ENCODE data around the gene HK2.
"Not testable (repeated sequence)": the region's sequence is repeated elsewhere in the genome, so short reads cannot be mapped to it uniquely, and the experiment has no call there.

Gene HK2

DNA sequence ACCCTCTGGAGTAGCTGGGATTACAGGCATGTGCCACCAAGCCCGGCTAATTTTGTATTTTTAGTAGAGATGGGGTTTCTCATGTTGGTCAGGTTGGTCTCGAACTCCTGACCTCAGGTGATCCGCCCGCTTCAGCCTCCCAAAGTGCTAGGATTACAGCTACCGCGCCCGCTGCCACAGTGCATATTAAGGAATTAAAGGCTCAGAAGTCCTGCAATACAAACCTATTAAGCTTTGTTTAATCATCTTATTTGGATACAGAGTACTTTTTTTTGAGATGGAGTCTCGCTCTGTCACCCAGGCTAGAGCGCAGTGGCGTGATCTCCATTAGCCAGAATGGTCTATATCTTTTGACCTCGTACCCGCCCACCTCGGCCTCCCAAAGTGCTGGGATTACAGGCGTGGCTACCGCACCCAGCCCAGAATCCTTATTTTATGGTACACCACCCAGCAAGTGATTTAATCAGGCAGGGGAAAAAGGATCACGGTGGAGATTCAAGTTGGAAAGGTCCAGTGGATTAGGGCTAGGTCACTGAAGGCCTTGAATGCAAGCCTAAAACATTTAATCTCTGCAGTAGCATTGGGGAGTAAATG, 21.3 kb downstream of the HK2 start:
- H3K4me3 ChIP-seq, H3K27ac ChIP-seq: not testable (repeated sequence)

DNA sequence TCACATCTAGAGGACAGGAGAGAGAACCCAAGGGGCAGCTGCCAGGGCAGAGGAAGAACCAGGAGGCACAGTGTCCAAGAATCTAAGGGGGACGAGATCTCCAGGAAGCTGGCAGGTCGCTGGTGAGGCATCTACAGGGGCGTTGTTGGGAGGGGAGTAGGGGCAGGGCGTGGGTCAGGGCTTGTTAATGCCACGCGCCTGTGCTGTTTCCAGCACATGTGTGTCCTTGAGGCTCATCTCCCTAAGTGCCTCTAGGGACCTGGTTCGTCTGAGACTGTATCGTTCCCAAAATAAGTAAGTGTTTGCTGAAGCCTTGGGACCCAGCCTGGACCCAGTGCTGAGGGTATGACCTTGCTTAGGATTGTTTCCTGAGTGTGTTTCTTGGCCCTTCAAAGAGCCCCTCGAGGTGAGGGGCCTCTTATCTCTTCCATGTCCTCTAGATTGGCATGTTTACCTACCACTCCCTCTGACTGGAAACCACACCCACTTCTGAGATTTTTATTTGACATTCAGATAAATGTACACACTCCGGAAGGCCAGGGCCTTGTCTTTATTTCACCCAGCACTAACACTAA, 22.2 kb downstream of the HK2 start:
- H3K4me3 ChIP-seq = no peak overlapping the region
- no peak overlapping the region for H3K27ac ChIP-seq

DNA sequence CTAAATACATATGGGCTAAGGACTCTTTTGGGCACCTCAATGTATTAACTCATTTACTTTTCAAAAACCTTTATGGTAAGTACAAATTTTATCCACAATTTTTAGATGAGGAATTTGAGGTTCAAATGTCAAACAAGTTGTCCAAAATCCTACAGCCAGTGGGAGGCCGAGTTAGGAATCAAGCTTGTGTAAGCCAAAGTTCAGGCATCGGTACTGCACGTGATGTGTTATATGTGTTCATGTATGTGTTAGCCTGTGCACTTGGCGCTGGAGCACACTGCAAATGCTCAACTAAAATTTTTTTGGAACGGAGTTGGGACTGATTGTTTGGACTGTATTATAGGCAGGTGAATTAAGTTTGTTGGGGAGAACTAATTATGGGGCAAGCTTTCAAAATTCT, 22.7 kb downstream of the HK2 start:
- H3K4me3 ChIP-seq = no peak overlapping the region
- no peak overlapping the region for H3K27ac ChIP-seq

DNA sequence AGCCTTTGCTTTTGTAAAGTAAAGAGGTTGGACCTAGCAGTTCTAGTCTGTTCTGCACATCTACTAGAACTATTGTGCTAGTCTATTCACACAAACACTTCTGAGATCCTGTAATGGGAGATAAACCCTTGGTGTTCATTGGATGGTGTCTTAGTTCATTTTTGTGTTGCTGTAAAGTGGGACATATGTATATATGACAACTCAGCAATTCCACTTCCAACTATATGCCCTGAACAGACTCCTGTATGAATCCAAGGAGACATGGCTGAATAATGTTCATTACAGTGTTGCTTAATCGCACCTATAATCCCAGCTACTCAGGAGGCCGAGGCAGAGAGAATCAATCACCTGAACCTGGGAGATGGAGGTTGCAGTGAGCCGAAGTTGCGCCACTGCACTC, 23.3 kb downstream of the HK2 start:
- H3K27ac ChIP-seq = no peak overlapping the region

DNA sequence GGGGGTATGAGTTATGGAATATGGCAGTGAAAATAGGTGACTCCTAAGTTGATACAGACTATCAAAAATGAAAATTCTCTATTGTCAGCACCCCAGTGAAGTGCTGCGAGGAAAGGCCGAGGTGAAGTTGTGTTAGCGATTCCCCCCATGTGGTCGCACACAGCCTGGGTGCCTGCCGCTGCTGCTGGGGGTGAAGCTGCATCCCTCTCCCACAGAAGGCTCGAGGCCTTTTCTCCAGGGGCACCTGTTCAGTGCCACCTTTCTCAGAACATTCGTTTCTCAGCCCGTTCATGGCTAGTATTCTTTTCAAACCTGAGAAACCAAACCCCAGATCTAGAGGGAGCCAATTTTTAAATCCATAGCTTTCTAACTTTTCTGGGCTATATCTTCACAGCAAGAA, 23.8 kb downstream of the HK2 start:
- H3K27ac ChIP-seq = no peak overlapping the region
- no peak overlapping the region for H3K4me3 ChIP-seq

More for the DNA sequence above, 23.3 kb downstream of the HK2 start:
- H3K4me3 ChIP-seq = no peak overlapping the region

DNA sequence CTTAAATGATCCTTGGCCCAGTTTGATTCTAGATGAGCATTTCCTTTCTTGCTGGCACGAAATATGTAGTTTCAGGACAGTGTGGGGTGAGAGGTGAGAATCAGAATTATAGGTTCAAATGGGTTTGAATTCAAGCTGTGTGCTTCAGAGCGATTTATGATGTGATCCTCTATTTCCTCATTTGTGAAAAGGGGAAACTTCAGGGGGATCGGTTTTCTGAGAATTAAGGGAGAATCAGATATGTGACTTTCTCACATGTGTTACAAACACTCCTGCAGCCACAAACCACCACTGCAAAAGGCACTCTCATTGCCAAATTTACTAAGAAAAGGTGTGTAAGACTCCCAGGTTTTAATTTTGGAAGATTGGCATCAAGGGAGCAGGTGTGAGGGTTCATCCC, 24.4 kb downstream of the HK2 start:
- H3K4me3 ChIP-seq = no peak overlapping the region
- H3K27ac ChIP-seq = no peak overlapping the region

DNA sequence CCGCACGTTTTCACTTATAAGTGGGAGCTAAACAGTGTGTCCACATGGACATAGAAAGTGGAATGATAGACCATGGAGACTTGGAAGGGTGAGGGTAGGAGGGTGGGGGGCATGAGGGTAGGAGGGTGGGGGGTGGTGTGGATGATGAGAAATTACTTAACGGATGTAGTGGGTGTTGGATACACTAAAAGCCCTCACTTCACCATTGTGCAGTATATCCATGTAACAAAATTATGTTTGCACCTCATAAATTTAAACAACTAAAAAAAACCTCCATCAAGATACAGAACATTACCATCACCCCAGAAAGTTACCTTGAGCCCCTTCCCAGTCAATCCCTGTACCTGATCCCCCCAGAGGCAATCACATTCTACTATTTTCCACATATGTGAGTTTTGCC, 26.2 kb downstream of the HK2 start:
- H3K4me3 ChIP-seq = no peak overlapping the region
- H3K27ac ChIP-seq = no peak overlapping the region

DNA sequence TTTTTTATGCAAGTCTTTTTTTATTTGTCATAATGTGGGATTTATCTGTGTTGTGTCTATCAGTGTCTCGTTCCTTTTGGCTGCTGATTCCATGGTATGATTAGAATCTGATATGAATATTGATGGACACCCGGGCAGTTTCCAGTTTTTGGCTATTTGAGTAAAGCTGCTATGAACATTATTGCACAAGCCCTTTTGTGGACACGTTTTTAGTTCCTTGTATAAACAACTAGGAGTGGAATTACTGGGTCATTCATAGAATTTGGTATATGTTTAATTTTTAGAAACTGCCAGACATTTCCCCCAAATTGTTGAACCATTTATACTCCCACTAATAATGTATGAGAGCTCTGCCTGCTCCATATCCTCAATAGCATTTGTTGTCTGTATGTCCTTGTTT, 26.6 kb downstream of the HK2 start:
- H3K27ac ChIP-seq = no peak overlapping the region

DNA sequence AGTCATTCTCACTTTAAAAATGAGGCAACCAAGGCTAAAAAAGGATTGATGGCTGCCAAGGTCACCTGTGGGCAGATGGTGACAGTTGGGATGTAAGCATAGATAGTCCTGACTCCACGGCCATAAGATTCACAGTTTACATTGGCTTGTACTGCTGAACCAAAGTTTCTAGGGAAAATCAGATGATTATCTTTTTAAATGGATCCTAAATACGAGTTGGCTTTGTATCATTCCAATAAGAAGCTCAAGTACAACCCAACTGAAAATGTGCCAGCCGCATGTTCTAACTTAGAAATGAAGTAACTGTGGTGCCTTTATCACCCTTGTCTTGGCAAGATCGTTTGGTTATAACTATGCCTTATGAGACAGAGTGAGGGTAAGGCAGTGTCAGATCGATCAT, 27.6 kb downstream of the HK2 start:
- Histone ChIP-seq H3K4me3 (no peak overlapping the region), H3K27ac (no peak overlapping the region)

More for the DNA sequence above, 26.6 kb downstream of the HK2 start:
- no peak overlapping the region for H3K4me3 ChIP-seq

DNA sequence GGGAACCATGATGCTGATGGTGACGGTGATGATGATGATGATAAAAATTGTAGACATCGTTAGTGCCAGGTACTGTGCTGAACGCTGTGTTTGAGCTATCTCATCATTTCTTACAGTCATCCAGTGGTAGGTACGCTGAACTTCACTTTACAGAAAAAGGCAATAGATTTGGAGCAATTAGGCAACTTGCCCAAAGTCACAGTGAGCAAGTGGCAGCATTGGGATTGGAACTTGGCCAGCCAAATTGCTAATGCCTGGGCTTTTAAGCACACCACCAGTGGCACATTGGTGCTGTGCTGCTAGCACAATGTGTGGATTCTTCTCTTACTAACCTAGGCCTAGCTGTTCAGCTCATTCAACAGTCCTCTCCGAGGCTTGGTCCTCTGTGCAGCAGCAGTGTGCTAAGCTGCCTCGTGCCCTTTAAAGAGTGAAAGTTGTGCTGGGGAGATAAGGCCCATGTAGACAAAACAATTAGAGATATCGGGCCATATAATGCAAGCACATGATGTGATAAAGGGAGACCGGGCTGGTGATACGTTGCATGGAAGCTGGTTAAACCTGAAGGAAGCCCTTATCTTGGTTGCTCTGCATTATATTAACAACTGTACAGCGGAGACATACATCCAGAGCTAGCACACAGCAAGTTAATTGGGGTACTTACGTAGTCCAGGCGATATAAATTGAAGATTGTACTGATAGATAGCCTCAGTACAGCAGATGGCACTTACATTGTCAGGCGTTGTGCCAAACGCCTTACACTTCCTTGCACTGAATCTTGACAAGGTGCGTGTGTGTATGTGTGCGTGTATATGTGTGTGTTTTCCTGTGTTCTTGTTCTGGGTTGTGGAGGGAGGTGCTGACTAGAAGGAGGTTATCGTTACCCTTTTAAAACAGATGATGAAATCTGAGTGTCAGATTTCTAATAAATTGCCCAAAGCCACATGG, 28.4 kb downstream of the HK2 start:
- Histone ChIP-seq H3K4me3 (no peak overlapping the region), H3K27ac (no peak overlapping the region)

DNA sequence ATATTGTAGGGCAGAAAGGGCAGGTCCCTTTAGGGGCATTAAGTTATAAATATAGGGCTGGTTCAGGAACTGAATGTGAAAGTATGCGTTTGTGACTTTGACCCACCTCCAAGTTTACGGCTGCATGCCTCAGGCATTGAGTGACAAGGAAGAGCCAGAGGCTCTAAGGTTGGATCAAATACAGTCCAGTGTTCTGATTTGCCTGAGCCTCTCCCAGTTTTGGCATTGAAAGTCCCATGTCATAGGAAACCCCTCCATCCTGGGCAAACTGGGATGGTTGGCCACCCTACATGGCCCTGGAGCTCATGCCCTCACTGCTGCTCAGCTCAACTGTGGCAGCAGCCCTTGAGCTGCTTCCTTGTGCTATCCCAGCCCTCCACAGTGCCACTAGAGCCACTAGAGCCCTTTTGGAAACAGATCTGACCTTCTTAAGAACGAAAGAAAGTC, 29.9 kb downstream of the HK2 start:
- Histone ChIP-seq H3K27ac (no peak overlapping the region), H3K4me3 (no peak overlapping the region)

DNA sequence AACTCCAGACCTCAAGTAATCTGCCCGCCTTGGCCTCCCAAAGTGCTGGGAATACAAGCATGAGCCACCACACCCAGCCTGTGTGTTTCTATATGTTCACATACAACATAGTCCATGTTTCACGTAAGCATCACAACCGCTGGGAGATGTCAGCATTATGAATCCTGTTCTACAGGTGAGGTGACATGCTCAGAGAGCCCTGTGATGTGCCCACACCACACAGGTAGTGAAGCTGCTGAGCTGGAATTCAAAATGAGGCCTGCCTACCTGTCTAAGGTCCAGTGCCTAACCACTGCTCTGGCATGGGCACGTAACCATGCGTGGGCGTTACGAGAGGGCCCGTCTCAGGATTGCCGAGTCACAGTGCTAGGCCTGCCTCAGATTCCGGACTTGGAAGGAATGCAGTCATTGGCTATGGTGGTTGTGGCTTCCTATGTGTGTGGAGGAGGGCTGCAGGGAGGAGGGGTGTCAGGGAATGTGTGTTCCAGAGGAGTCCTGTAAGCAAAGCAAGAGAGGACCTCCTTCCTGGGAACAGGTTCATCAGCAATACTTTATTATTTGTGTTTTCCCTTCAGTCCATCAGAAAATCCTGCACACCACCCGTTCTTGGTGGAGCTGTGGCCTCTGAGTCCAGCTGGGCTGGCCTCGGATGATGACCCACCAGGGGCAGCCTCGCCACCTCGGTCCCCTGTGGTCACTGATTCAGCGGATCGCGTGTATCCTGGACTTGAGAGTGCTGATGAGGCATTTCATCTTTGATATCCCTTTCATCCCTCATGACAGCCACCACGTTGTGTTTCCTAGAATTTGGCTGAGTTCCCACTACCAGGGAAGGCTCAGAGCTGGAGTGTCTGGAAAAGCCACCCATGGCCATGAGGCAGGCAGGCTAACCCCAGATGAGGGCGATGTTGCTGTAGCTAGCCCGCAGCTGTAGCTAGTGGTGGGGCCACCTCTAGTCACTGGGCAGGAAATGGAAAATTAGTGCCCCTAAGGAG, 31.1 kb downstream of the HK2 start:
- peak overlapping the region in 5 of 21 experiments; percentile 17 to 34 (median 28) for H3K27ac ChIP-seq
- no peak overlapping the region for H3K4me3 ChIP-seq

DNA sequence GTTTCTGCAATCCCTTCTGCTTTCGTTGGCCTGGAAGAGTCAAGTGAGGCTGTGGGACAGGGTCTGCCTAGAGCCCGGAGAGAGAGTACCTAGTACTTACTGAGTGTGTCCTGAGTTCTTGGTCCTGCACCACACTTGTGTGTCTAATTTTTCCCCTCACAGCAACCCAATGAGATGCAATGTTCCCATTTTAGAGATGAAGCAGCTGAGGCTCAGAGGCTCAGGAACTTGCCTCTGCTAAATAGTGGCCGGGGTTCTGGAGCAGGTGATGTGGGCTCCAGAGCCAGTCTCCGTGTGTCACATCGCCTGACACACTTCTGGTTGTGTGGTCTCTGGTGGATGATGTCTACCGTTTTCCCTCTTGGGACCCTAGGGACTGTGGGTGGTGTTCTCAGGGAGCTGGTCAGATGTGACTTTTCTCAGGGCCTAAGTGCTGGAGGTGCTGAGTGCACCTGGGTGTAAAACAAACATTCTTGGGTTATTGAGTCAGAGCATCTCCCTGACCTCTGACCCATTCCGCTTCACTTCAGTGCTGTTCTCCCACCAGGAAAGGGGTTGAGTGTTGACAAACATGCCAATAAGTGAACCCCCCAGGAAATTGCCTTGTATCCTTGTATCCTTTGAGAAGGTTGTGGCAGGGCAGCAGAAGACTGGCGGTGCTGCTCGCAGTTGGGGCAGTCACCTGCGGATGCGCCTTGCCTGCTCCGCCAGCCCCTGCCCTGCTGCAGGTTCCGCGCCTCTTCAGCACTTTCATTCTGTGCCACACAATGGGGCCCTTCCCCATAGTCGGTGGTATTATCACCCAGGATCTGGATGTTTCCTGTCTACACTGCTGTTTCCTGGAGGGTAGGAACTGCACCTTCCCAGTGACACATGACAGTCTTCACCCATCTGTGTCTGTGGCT, 32.1 kb downstream of the HK2 start:
- Histone ChIP-seq H3K27ac (no peak overlapping the region), H3K4me3 (no peak overlapping the region)

DNA sequence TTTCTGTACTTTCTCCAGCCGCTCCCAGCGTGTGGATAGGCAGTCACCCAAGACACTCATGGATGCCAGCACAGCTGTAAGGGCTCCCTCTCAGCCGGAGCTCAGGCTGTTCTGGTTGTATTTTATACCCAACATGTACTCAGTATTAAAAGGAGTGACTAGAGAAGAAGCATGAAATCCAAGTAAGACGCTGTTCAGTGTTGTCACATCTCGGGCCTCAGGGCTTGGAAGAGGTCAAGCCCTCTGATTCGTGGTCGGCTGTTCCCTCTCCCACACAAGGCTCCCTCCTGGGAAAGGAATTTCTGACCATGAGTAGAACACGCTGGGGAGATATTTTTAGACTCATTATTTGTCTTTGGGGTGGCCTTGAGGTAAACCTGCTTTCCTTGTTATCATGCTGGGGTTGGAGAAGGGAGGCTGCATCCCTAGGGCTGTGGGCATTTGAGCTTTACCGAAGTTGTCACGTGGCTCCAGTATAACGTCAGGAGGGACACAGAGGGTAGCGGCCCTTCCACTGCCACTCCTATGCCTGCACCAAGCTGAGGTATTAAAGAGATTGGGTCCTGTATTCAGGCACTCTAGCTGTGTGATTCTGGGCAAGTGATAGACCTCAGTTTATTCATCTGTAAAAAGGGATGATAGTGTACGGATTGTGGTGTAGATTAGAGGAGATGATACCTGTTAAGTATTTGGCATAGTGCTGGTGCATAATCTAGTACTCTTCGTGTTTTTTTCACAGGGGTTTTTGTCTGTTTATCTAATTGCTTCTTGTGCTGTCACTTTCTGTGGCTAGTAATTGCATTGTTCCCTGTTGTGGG, 34.1 kb downstream of the HK2 start:
- H3K27ac ChIP-seq = peak overlapping the region in 1 of 21 experiments; percentile 5
- no peak overlapping the region for H3K4me3 ChIP-seq

DNA sequence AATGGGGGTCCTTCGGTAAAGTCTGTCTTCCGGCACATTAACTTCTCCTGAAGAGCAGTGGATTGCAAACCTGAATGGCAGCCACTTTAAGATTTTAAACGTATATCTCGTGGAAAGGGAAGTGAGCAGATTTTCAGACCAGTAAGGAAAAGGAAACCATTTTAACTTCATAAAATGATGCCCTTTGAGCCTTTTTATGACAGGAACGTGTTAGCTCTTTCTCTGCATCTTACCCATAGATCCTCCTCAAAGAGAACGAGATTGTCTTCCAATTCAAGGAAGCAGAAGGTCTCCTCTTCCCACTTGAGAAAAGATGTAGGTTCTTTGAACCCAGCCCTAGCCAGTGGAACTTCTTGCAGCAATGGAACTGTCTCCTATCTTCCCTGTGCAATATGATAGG, 35.6 kb downstream of the HK2 start:
- no peak overlapping the region for H3K4me3 ChIP-seq
- no peak overlapping the region for H3K27ac ChIP-seq

DNA sequence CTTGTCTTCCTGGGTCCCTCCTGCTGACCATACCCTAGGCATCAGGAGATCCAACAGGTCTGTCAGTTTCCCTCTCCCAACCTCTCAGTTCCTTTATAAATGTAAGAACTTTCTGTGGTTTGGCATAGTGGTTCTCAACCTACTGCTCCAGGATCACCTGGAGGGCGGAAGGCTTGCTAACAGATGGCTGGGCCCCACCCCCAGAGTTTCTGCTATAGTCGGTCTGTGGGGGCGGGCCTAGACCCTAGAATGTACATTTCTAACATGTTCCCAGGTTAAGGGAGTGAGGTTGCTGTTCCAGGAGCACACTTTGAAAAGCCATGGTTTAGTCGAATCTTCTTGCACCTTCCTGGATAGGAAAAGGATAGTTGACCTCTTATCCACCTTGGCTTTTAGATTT, 37.0 kb downstream of the HK2 start:
- Histone ChIP-seq H3K4me3 (no peak overlapping the region), H3K27ac (no peak overlapping the region)

DNA sequence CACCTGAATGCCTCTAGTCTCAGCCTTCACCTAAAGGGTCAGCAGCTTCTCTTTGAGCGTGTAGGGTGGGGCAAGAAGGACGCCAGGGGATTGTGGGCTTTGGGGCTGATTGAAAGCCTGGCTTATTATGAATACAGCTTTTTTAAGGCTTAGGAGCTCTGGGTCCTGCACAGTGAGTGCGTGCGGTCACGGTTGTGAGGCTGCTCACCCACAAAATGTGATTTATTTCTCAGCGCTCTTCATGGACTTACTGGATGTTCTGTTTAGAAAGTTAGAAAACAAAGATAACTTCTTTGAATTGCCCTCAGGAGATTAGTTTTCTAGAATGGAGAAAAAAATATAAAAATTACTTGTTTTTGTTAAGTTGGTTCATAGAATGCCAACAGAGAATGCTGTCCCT, 37.5 kb downstream of the HK2 start:
- Histone ChIP-seq H3K27ac (no peak overlapping the region), H3K4me3 (no peak overlapping the region)

DNA sequence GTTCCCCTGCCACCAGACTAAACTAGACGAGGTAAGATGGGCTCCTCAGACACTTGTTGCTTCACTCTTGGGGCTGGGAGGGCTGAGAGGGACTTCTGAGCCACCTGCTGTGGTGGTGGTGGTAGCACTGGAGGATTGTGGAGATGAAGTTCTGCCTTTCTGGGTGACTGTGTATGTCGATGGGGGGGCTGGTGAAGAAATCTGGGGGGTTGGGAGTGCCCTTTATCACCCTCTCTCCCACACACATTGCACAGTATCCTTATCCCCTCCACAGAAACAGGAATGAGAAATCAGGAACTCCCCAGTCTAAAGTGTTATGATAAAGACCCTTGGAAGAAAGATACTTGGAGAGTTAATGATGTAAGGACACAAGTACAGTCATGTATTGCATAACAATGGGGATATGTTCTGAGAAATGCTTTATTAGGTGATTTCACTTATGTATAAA, 38.5 kb downstream of the HK2 start:
- Histone ChIP-seq H3K4me3 (no peak overlapping the region), H3K27ac (no peak overlapping the region)
